ENCODE measurements around the gene RAVER1. TPM values are rescaled to one million over a fixed set of nuclear protein-coding genes. Genes with fewer than 3 reads are reported as not detected.

RAVER1 gene
- total RNA-seq, 1 experiment from 2014 or later = 87.7 TPM

- Histone ChIP-seq H3K9me3 (ENCODE audit: low read depth, low read length, poor library complexity, severe bottlenecking) (no peaks in the 10 kb centered on the region), H3K27me3 (replicated peaks; ENCODE audit: insufficient read depth, low read depth, low read length, poor library complexity) (no peaks in the 10 kb centered on the region), H3K36me3 (ENCODE audit: insufficient read depth, low read length, poor library complexity, severe bottlenecking) (no peaks in the 10 kb centered on the region), H3K4me3 (ENCODE audit: low read depth, low read length, poor library complexity, severe bottlenecking) (no peak overlapping the region), H3K4me1 (ENCODE audit: insufficient read depth, low read length, poor library complexity, severe bottlenecking) (no peaks in the 10 kb centered on the region), H3K27ac (ENCODE audit: low read depth, low read length, poor library complexity, severe bottlenecking) (no peak overlapping the region)
- intact Hi-C loops (cut with micrococcal nuclease; ENCODE audit: unreplicated experiment) = no loop called here
- no peak for TF ChIP-seq EZH2 (IDR thresholded peaks at IDR 0.05; ENCODE audit: borderline replicate concordance, low read depth, low read length, poor library complexity, severe bottlenecking)
- TF ChIP-seq CTCF (conservative IDR thresholded peaks at IDR 0.05; ENCODE audit: low read depth, low read length) = no peak
- ChIA-PET POLR2A (ENCODE audit: low non-redundant PET) (no interaction called here), CTCF (interaction anchor here (1.5 kb wide), 1 partner anchor 8 kb away, joined by 4 read pairs; the partner anchor contains the start of gene ICAM1)
- BruUV-seq (replicated peaks) = no TSS peak
- no peak for DNase-seq (ENCODE audit: low spot score)
Measured at GRCh38 chr19:10278935-10279334, 54.4 kb downstream of the RAVER1 start.

GRCh38 chr19:10277795-10278589 lies 55.3 kb downstream of the RAVER1 start:
- no TSS peak for BruUV-seq (replicated peaks)

GRCh38 chr19:10274589-10274988 lies 58.7 kb downstream of the RAVER1 start:
- Histone ChIP-seq H3K9me3 (ENCODE audit: low read depth, low read length, poor library complexity, severe bottlenecking) (no peaks in the 10 kb centered on the region), H3K36me3 (ENCODE audit: insufficient read depth, low read length, poor library complexity, severe bottlenecking) (no peaks in the 10 kb centered on the region), H3K4me1 (ENCODE audit: insufficient read depth, low read length, poor library complexity, severe bottlenecking) (peaks cover 5% of the 10 kb centered on the region), H3K4me3 (ENCODE audit: low read depth, low read length, poor library complexity, severe bottlenecking) (no peak overlapping the region), H3K27ac (ENCODE audit: low read depth, low read length, poor library complexity, severe bottlenecking) (no peak overlapping the region), H3K27me3 (replicated peaks; ENCODE audit: insufficient read depth, low read depth, low read length, poor library complexity) (no peaks in the 10 kb centered on the region)
- no peak for DNase-seq (ENCODE audit: low spot score)
- POLR2A ChIA-PET (ENCODE audit: low non-redundant PET) = no interaction called here
- CTCF ChIA-PET = no interaction called here
- intact Hi-C loops (cut with micrococcal nuclease; ENCODE audit: unreplicated experiment) = no loop called here
- TF ChIP-seq CTCF (conservative IDR thresholded peaks at IDR 0.05; ENCODE audit: low read depth, low read length) (no peak), EZH2 (IDR thresholded peaks at IDR 0.05; ENCODE audit: borderline replicate concordance, low read depth, low read length, poor library complexity, severe bottlenecking) (no peak)
- BruUV-seq (replicated peaks) = no TSS peak

More at GRCh38 chr19:10277795-10278589, 55.3 kb downstream of the RAVER1 start:
- TF ChIP-seq EZH2 (IDR thresholded peaks at IDR 0.05; ENCODE audit: borderline replicate concordance, low read depth, low read length, poor library complexity, severe bottlenecking) = no peak
- no peak for TF ChIP-seq CTCF (conservative IDR thresholded peaks at IDR 0.05; ENCODE audit: low read depth, low read length)
- Histone ChIP-seq H3K4me1 (ENCODE audit: insufficient read depth, low read length, poor library complexity, severe bottlenecking) (no peaks in the 10 kb centered on the region), H3K36me3 (ENCODE audit: insufficient read depth, low read length, poor library complexity, severe bottlenecking) (no peaks in the 10 kb centered on the region), H3K4me3 (ENCODE audit: low read depth, low read length, poor library complexity, severe bottlenecking) (no peak overlapping the region), H3K27ac (ENCODE audit: low read depth, low read length, poor library complexity, severe bottlenecking) (no peak overlapping the region), H3K9me3 (ENCODE audit: low read depth, low read length, poor library complexity, severe bottlenecking) (no peaks in the 10 kb centered on the region), H3K27me3 (replicated peaks; ENCODE audit: insufficient read depth, low read depth, low read length, poor library complexity) (no peaks in the 10 kb centered on the region)
- intact Hi-C loops (cut with micrococcal nuclease; ENCODE audit: unreplicated experiment) = no loop called here
- ChIA-PET POLR2A (ENCODE audit: low non-redundant PET) (no interaction called here), CTCF (interaction anchor here (1.4 kb wide), 1 partner anchor 111 kb away, joined by 3 read pairs; no protein-coding TSS in a partner anchor)
- no peak for DNase-seq (ENCODE audit: low spot score)

Data from A673 (cell line).